K562 (cell line): Measurements from ENCODE around the gene NOSTRIN. TPM values are rescaled to one million over a fixed set of nuclear protein-coding genes. Genes with fewer than 3 reads are reported as not detected.

ENCODE experiments used
- ATAC-seq: fragments of 200-7000 bp; cut with Tn5 transposase; 3 replicates; pipeline ENCODE4 v1.9.1; 2020; ENCODE audit warnings: moderate library complexity
- BruUV-seq: library from RNA; stranded (reverse); fragments of 400-500 nt; replicated peaks from 2 replicates; lab custom pipeline; 2021; lab: Mats Ljungman, UMichigan
- CTCF ChIA-PET: fragments of 300-600 bp; formaldehyde crosslinking; extraction: SDS; loops from one replicate; lab custom pipeline; 2021; ENCODE audit warnings: low intra/inter-chr PET ratio; lab: Yijun Ruan, JAX
- POLR2A ChIA-PET: fragments of 300-600, 350-650 bp; sonication (Branson Sonifier 250); formaldehyde crosslinking; extraction: SDS; loops from one replicate; lab custom pipeline; 2021; ENCODE audit warnings: antibody characterized with exemption, inconsistent platforms; lab: Yijun Ruan, JAX
- DNase-seq, 4 experiments: peaks; one replicate each; pipeline versions ENCODE4 v3.0.0 to v3.0.0-alpha.2; 2011 to 2018; ENCODE audit warnings: low spot score in 3 of 4, mixed read lengths in 3 of 4; ENCODE audit errors: extremely low read depth in 1 of 4
- FAIRE-seq: peaks from 2 replicates; lab custom pipeline; 2011; peaks lifted over from hg19 to GRCh38; lab: Jason Lieb, UNC
- H2AFZ ChIP-seq: 2 replicates; pipeline ENCODE4 v1.6.0; 2011; ENCODE audit warnings: low read depth, low read length, control low read depth, inconsistent platforms
- H3K27ac ChIP-seq: fragments of 200-600 bp; 3 replicates; pipeline ENCODE4 v1.8.0; 2011; ENCODE audit warnings: low read depth, mild to moderate bottlenecking, control low read depth, inconsistent platforms, low read length, moderate library complexity, mixed read lengths; ENCODE audit errors: extremely low read depth
- H3K27me3 ChIP-seq, 2 experiments: fragments of 300-600 bp in 1 of 2; 2 replicates in 1 of 2; 3 replicates in 1 of 2; pipeline versions ENCODE4 v1.6.0 to v1.8.0; 2011; ENCODE audit warnings: inconsistent platforms in 2 of 2, low read length in 2 of 2, mild to moderate bottlenecking in 1 of 2, mixed read lengths in 1 of 2, moderate library complexity in 1 of 2; ENCODE audit not compliant: control insufficient read depth in 2 of 2, insufficient read depth in 2 of 2
- H3K36me3 ChIP-seq: fragments of 300-600 bp; 3 replicates; pipeline ENCODE4 v1.8.0; 2011; ENCODE audit warnings: mild to moderate bottlenecking, low read length, inconsistent platforms; ENCODE audit not compliant: control insufficient read depth, insufficient read depth
- H3K4me1 ChIP-seq, 2 experiments: fragments of 200-600 bp in 1 of 2; replicated peaks in 1 of 2; 2 replicates in 1 of 2; 3 replicates in 1 of 2; pipeline versions ENCODE4 v1.5.1 to v1.8.0; 2011; ENCODE audit warnings: inconsistent platforms in 2 of 2, low read length in 2 of 2, mild to moderate bottlenecking in 1 of 2, mixed read lengths in 1 of 2, moderate library complexity in 1 of 2; ENCODE audit not compliant: control insufficient read depth in 2 of 2, insufficient read depth in 2 of 2
- H3K4me2 ChIP-seq: 2 replicates; pipeline ENCODE4 v1.6.1; 2011; ENCODE audit warnings: low read length, control low read depth, inconsistent platforms, mixed read lengths; ENCODE audit not compliant: insufficient read depth
- H3K4me3 ChIP-seq: fragments of 200-600 bp; sonication (generic), shearing (Covaris generic); 2 replicates; pipeline ENCODE4 v1.5.1; 2016; ENCODE audit warnings: control low read depth, inconsistent platforms
- H3K79me2 ChIP-seq: fragments of 200-600 bp; 3 replicates; pipeline ENCODE4 v1.8.0; 2011; ENCODE audit warnings: low read length, inconsistent platforms; ENCODE audit not compliant: control insufficient read depth, insufficient read depth
- H3K9ac ChIP-seq, 2 experiments: 2 replicates each; pipeline versions ENCODE4 v1.6.0 to v1.6.1; 2011; ENCODE audit warnings: low read depth in 2 of 2, low read length in 2 of 2, control low read depth in 1 of 2, inconsistent platforms in 1 of 2, mild to moderate bottlenecking in 1 of 2, mixed read lengths in 1 of 2; ENCODE audit not compliant: insufficient read depth in 1 of 2
- H3K9me1 ChIP-seq: one replicate; pipeline ENCODE4 v1.6.0; 2011; ENCODE audit warnings: inconsistent platforms, mild to moderate bottlenecking, low read length, moderate library complexity; ENCODE audit not compliant: control insufficient read depth, insufficient read depth
- H3K9me3 ChIP-seq: replicated peaks from 2 replicates; pipeline ENCODE4 v1.5.1; 2011; ENCODE audit warnings: low read depth, low read length, inconsistent platforms; ENCODE audit not compliant: control insufficient read depth, insufficient read depth
- H4K20me1 ChIP-seq: replicated peaks from 2 replicates; pipeline ENCODE4 v1.6.1; 2011; ENCODE audit warnings: low read length, inconsistent platforms, mixed read lengths; ENCODE audit not compliant: control insufficient read depth, insufficient read depth
- GATAD2B ChIP-seq: fragments of 450-650 bp; IDR thresholded peaks from 2 replicates; pipeline ENCODE4 v1.6.1; 2017; ENCODE audit warnings: mild to moderate bottlenecking, borderline replicate concordance
- MAFK ChIP-seq: IDR thresholded peaks from 2 replicates; pipeline ENCODE4 v1.6.1; 2011; ENCODE audit warnings: low read length, improper control_type of control experiment
- MIER1 ChIP-seq: fragments of 450-650 bp; IDR thresholded peaks from 2 replicates; pipeline ENCODE4 v1.6.1; 2016; ENCODE audit warnings: antibody characterized with exemption, mild to moderate bottlenecking, low read depth
- PHF20 ChIP-seq: fragments of 450-650 bp; IDR thresholded peaks from 2 replicates; pipeline ENCODE4 v1.6.1; 2018; ENCODE audit not compliant: partially characterized antibody
- RAD51 ChIP-seq: fragments of 450-650 bp; IDR thresholded peaks from 2 replicates; pipeline ENCODE4 v1.7.1; 2016; ENCODE audit warnings: low read depth, mild to moderate bottlenecking, borderline replicate concordance
- RBBP5 ChIP-seq: fragments of 200-600 bp; sonication (generic); IDR thresholded peaks from 2 replicates; pipeline ENCODE4 v1.6.1; 2012; ENCODE audit warnings: borderline replicate concordance, mild to moderate bottlenecking, low read length, control low read depth, inconsistent platforms; ENCODE audit not compliant: insufficient read depth, poor library complexity, severe bottlenecking
- RBM25 ChIP-seq: fragments of 200-400 bp; formaldehyde crosslinking; IDR thresholded peaks from 2 replicates; pipeline ENCODE4 v1.6.1; 2018; ENCODE audit warnings: low read length, low read depth, moderate library complexity; ENCODE audit not compliant: severe bottlenecking
- RBM34 ChIP-seq: fragments of 200-400 bp; formaldehyde crosslinking; IDR thresholded peaks from 2 replicates; pipeline ENCODE4 v1.6.1; 2018; ENCODE audit warnings: low read length, borderline replicate concordance; ENCODE audit not compliant: insufficient read depth
- RUNX1 ChIP-seq: sonication (generic); IDR thresholded peaks from 2 replicates; pipeline ENCODE4 v1.6.1; 2016; ENCODE audit warnings: antibody characterized with exemption, low read depth
- SREBF1 ChIP-seq: fragments of 150-350 bp; IDR thresholded peaks from 2 replicates; pipeline ENCODE4 v1.6.1; 2014; ENCODE audit warnings: antibody characterized with exemption, low read depth, low read length, borderline replicate concordance
- STAT5B ChIP-seq: fragments of 250-450 bp; sonication (Bioruptor Pico); IDR thresholded peaks from 2 replicates; pipeline ENCODE4 v1.8.0; 2021; ENCODE audit warnings: mild to moderate bottlenecking, inconsistent platforms
- ZNF121 ChIP-seq: sonication (generic); formaldehyde crosslinking; conservative IDR thresholded peaks from 2 replicates; pipeline ENCODE4 v1.8.0; 2022; ENCODE audit warnings: missing genetic modification reagents
- ZNF143 ChIP-seq: sonication (generic); formaldehyde crosslinking; IDR thresholded peaks from 2 replicates; pipeline ENCODE4 v1.9.0; 2022; ENCODE audit warnings: mild to moderate bottlenecking, missing genetic modification reagents
- ZNF217 ChIP-seq: sonication (generic); formaldehyde crosslinking; IDR thresholded peaks from 2 replicates; pipeline ENCODE4 v1.8.0; 2022; ENCODE audit warnings: mild to moderate bottlenecking, missing genetic modification reagents
- ZNF780A ChIP-seq: fragments of 250-450 bp; sonication (Bioruptor Pico); IDR thresholded peaks from 2 replicates; pipeline ENCODE4 v1.5.0; 2021; ENCODE audit warnings: mild to moderate bottlenecking
- WGBS: fragments of 100-300 bp; shearing (Covaris generic); methylation state at CpG from one replicate; pipeline ENCODE4 v1.1.6; 2016; ENCODE audit warnings: low coverage, mixed read lengths; ENCODE audit not compliant: insufficient coverage; ENCODE audit errors: missing lambda C conversion rate; 5-methylcytosine and 5-hydroxymethylcytosine counted together
- in situ Hi-C: fragments of 300-500 bp; cut with MboI; formaldehyde crosslinking; loops from 4 replicates; pipeline ENCODE4 v1.15.0; 2018; ENCODE audit warnings: inconsistent platforms, mixed read lengths
- intact Hi-C: fragments of 100-400 bp; cut with micrococcal nuclease; formaldehyde crosslinking; loops from 2 replicates; pipeline ENCODE4 v1.14.2; 2022
- polyA plus RNA-seq, 8 experiments: library from polyadenylated mRNA; depleted of rRNA in 4 of 8; stranded (reverse) in 5 of 8; unstranded in 3 of 8; fragments of >200 nt; fragmentation: Nextera tagmentation in 2 of 8; fragmentation: Illumina TruSeq in 1 of 8; extraction: Ambion mirVana in 2 of 8; extraction: Trizol in 1 of 8; gene quantifications; 2 replicates each; pipeline versions ENCODE4 v1.2.1 to v1.2.3, GENCODE V29; 2011 to 2014; ENCODE audit warnings: inconsistent platforms in 1 of 8, missing spikeins in 1 of 8
- total RNA-seq, 7 experiments: library from RNA; depleted of rRNA in 6 of 7; stranded (reverse); fragments of >200 nt in 6 of 7; fragmentation: Illumina TruSeq in 2 of 7; extraction: Trizol in 2 of 7; gene quantifications; 2 replicates each; pipeline versions ENCODE4 v1.2.1 to v1.2.3, GENCODE V29; 2011 to 2021; ENCODE audit warnings: low replicate concordance in 1 of 7
- TF ChIP-seq, protein P1 (sequence below), 2 experiments: IDR thresholded peaks in 1 of 2; conservative IDR thresholded peaks in 1 of 2; 2 replicates each; pipeline ENCODE4 v1.6.1; 2016; ENCODE audit warnings: low read depth in 2 of 2, mild to moderate bottlenecking in 1 of 2, missing compliant biosample characterization in 1 of 2, missing genetic modification characterization in 1 of 2, moderate library complexity in 1 of 2
- TF ChIP-seq, protein P2 (sequence below): fragments of 250-450 bp; sonication (Bioruptor Pico); IDR thresholded peaks from 2 replicates; pipeline ENCODE4 v1.5.0; 2022; ENCODE audit warnings: mild to moderate bottlenecking

Gene NOSTRIN
- total and polyA plus RNA-seq, 9 of the 15 experiments (the other 6 are each of a cell fraction or from before 2014, with no cell fraction given), result 26.7 to 82.9 (median 56.3) TPM

DNA sequence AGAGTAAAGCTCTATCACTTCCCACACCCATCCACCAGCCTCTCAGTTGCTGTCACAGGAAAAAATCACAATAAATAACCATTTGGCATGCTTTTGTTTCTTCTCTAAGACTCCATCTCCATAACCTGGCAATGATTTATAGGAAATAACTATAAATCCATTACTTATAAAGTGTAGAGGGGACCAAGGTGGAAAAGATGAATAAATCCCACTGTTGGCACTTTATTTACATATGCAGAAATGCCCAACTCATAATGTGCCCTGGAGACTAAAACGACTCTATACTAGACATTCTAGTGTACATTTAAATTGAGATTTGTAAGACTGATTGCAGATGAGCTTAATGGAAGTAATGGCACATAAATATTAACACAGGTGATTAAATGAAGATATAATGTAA, 7.5 kb upstream of the NOSTRIN start:
- no peaks in the 10 kb centered on the region for H3K36me3 ChIP-seq
- H3K27me3 ChIP-seq, result no peaks in the 10 kb centered on the region
- 36% methylated on average over 1 of the region's 1 CpG for WGBS
- no peak overlapping the region for H3K9ac ChIP-seq
- no peak for DNase-seq
- H3K4me1 ChIP-seq, result peaks cover 17 to 45% of the 10 kb centered on the region in 2 experiments
- no peak for FAIRE-seq
- peaks cover 4% of the 10 kb centered on the region for H3K9me1 ChIP-seq
- ATAC-seq, result no peak
- H3K79me2 ChIP-seq, result no peaks in the 10 kb centered on the region
- POLR2A ChIA-PET, result interaction anchor here (3.0 kb wide), 1 partner anchor 14 kb away, joined by 17 read pairs; no protein-coding TSS in a partner anchor
- no peak overlapping the region for H3K4me3 ChIP-seq
- in situ Hi-C loops (no loop called here), intact Hi-C loops (no loop called here)
- H2AFZ ChIP-seq, result no peak overlapping the region
- H3K9me3 ChIP-seq, result no peaks in the 10 kb centered on the region
- CTCF ChIA-PET, result no interaction called here
- no peak overlapping the region for H3K4me2 ChIP-seq
- no TSS peak for BruUV-seq
- no peaks in the 10 kb centered on the region for H4K20me1 ChIP-seq
- TF ChIP-seq ZNF217 (CRISPR knock-in tag) (no peak), ZNF121 (CRISPR knock-in tag) (no peak), ZNF780A (CRISPR knock-in tag) (no peak), RBBP5 (no peak), GATAD2B (no peak), STAT5B (CRISPR knock-in tag) (no peak), RBM25 (no peak), SREBF1 (no peak), MIER1 (no peak), PHF20 (no peak), MAFK (no peak), RUNX1 (no peak), RAD51 (no peak), RBM34 (no peak), ZNF143 (no peak)
- TF ChIP-seq, protein P1, sequence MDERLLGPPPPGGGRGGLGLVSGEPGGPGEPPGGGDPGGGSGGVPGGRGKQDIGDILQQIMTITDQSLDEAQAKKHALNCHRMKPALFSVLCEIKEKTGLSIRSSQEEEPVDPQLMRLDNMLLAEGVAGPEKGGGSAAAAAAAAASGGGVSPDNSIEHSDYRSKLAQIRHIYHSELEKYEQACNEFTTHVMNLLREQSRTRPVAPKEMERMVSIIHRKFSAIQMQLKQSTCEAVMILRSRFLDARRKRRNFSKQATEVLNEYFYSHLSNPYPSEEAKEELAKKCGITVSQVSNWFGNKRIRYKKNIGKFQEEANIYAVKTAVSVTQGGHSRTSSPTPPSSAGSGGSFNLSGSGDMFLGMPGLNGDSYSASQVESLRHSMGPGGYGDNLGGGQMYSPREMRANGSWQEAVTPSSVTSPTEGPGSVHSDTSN (CRISPR knock-in tag; IDR thresholded peaks at IDR 0.05; ENCODE audit: low read depth), result no peak
- TF ChIP-seq, protein P1 (tag; conservative IDR thresholded peaks at IDR 0.05; ENCODE audit: low read depth), result no peak
- TF ChIP-seq, protein P2, sequence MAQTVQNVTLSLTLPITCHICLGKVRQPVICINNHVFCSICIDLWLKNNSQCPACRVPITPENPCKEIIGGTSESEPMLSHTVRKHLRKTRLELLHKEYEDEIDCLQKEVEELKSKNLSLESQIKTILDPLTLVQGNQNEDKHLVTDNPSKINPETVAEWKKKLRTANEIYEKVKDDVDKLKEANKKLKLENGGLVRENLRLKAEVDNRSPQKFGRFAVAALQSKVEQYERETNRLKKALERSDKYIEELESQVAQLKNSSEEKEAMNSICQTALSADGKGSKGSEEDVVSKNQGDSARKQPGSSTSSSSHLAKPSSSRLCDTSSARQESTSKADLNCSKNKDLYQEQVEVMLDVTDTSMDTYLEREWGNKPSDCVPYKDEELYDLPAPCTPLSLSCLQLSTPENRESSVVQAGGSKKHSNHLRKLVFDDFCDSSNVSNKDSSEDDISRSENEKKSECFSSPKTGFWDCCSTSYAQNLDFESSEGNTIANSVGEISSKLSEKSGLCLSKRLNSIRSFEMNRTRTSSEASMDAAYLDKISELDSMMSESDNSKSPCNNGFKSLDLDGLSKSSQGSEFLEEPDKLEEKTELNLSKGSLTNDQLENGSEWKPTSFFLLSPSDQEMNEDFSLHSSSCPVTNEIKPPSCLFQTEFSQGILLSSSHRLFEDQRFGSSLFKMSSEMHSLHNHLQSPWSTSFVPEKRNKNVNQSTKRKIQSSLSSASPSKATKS (CRISPR knock-in tag), result no peak
- no peak overlapping the region for H3K27ac ChIP-seq
